ENCODE data around the gene PTPN4. TPM values are rescaled to one million over a fixed set of nuclear protein-coding genes. Genes with fewer than 3 reads are reported as not detected.

Gene PTPN4
- total and polyA plus RNA-seq, 2 of the 13 experiments (the other 11 are each of a cell fraction or from before 2014, with no cell fraction given) = 20.3 to 34.6 TPM

GRCh38 chr2:119732601-119733164 lies 27.0 kb upstream of the PTPN4 start (continued):
- TF ChIP-seq ZNF773 (CRISPR knock-in tag; IDR thresholded peaks at IDR 0.05; ENCODE audit: borderline replicate concordance) (no peak), ZXDC (CRISPR knock-in tag; IDR thresholded peaks at IDR 0.05) (no peak), ATF3 (CRISPR knock-in tag; IDR thresholded peaks at IDR 0.05) (no peak), ARID2 (CRISPR knock-in tag; IDR thresholded peaks at IDR 0.05; ENCODE audit: borderline replicate concordance) (no peak), CCAR2 (optimal IDR thresholded peaks at IDR 0.05; ENCODE audit: low read depth, low read length) (no peak), ZFP37 (CRISPR knock-in tag; IDR thresholded peaks at IDR 0.05; ENCODE audit: borderline replicate concordance) (no peak), ZNF496 (CRISPR knock-in tag; IDR thresholded peaks at IDR 0.05; ENCODE audit: insufficient replicate concordance) (no peak), ZFP1 (CRISPR knock-in tag; IDR thresholded peaks at IDR 0.05) (no peak), GZF1 (CRISPR knock-in tag; IDR thresholded peaks at IDR 0.05) (no peak), ZMYM4 (CRISPR knock-in tag; IDR thresholded peaks at IDR 0.05) (no peak), ZNF605 (CRISPR knock-in tag; IDR thresholded peaks at IDR 0.05) (no peak), MTF1 (CRISPR knock-in tag; IDR thresholded peaks at IDR 0.05) (no peak), AKNA (CRISPR knock-in tag; IDR thresholded peaks at IDR 0.05; ENCODE audit: borderline replicate concordance) (no peak)
- TF ChIP-seq, protein P1, sequence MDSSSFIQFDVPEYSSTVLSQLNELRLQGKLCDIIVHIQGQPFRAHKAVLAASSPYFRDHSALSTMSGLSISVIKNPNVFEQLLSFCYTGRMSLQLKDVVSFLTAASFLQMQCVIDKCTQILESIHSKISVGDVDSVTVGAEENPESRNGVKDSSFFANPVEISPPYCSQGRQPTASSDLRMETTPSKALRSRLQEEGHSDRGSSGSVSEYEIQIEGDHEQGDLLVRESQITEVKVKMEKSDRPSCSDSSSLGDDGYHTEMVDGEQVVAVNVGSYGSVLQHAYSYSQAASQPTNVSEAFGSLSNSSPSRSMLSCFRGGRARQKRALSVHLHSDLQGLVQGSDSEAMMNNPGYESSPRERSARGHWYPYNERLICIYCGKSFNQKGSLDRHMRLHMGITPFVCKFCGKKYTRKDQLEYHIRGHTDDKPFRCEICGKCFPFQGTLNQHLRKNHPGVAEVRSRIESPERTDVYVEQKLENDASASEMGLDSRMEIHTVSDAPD (CRISPR knock-in tag; IDR thresholded peaks at IDR 0.05) = 0 out of 2 replicates have a peak, but pooled peaks have one; percentile 31
- TF ChIP-seq, protein P2, sequence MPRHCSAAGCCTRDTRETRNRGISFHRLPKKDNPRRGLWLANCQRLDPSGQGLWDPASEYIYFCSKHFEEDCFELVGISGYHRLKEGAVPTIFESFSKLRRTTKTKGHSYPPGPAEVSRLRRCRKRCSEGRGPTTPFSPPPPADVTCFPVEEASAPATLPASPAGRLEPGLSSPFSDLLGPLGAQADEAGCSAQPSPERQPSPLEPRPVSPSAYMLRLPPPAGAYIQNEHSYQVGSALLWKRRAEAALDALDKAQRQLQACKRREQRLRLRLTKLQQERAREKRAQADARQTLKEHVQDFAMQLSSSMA (CRISPR knock-in tag; IDR thresholded peaks at IDR 0.05) = no peak

Measured in HepG2 (cell line).